Calu3 (cell line): ENCODE results near the gene TNKS2. TPM values are rescaled to one million over a fixed set of nuclear protein-coding genes. Genes with fewer than 3 reads are reported as not detected.
A peak's percentile ranks its signal among the peaks of the same experiment; 100 is the strongest.

ENCODE experiments used
- BruUV-seq: library from RNA; stranded (reverse); fragments of 400-500 nt; replicated peaks from 2 replicates; lab custom pipeline; 2021; lab: Mats Ljungman, UMichigan
- CTCF ChIA-PET: fragments of 300-600 bp; sonication (Branson Sonifier 250); formaldehyde crosslinking; loops from one replicate; lab custom pipeline; 2022; ENCODE audit warnings: antibody characterized with exemption; lab: Charles Lee
- DNase-seq: peaks from one replicate; pipeline ENCODE4 v3.0.0; 2022
- H3K27ac Mint-ChIP-seq: one replicate; pipeline ENCODE4 v1.8.0; 2022; ENCODE audit warnings: mixed read lengths; ENCODE audit not compliant: unreplicated experiment
- H3K27me3 Mint-ChIP-seq: one replicate; pipeline ENCODE4 v1.8.0; 2022; ENCODE audit warnings: mixed read lengths; ENCODE audit not compliant: unreplicated experiment
- H3K36me3 Mint-ChIP-seq: one replicate; pipeline ENCODE4 v1.8.0; 2022; ENCODE audit warnings: mild to moderate bottlenecking, moderate library complexity, mixed read lengths; ENCODE audit not compliant: insufficient read depth, unreplicated experiment
- H3K4me1 Mint-ChIP-seq: one replicate; pipeline ENCODE4 v1.8.0; 2022; ENCODE audit warnings: mild to moderate bottlenecking, low read depth, mixed read lengths; ENCODE audit not compliant: unreplicated experiment
- H3K4me3 Mint-ChIP-seq: one replicate; pipeline ENCODE4 v1.8.0; 2022; ENCODE audit warnings: mild to moderate bottlenecking, low read depth, moderate library complexity, mixed read lengths; ENCODE audit not compliant: unreplicated experiment
- H3K9me3 Mint-ChIP-seq: one replicate; pipeline ENCODE4 v1.8.0; 2022; ENCODE audit warnings: low read depth, mixed read lengths; ENCODE audit not compliant: unreplicated experiment
- CTCF ChIP-seq: fragments of 200-600 bp; IDR thresholded peaks from one replicate; pipeline ENCODE4 v1.8.0; 2022; ENCODE audit warnings: antibody characterized with exemption; ENCODE audit not compliant: unreplicated experiment
- intact Hi-C: fragments of 100-400 bp; cut with micrococcal nuclease; formaldehyde crosslinking; loops from one replicate; pipeline ENCODE4 v1.10.0; 2022; ENCODE audit not compliant: unreplicated experiment
- total RNA-seq: library from RNA; stranded (reverse); gene quantifications from 2 replicates; pipeline ENCODE4 v1.2.3, GENCODE V29; 2022

Gene TNKS2
- total RNA-seq, 1 experiment from 2014 or later: 24.6 TPM

- CTCF ChIA-PET: no interaction called here
- H3K4me1 Mint-ChIP-seq: no peaks in the 10 kb centered on the region
- no TSS peak for BruUV-seq
- DNase-seq: no peak
- no peak overlapping the region for H3K4me3 Mint-ChIP-seq
- H3K36me3 Mint-ChIP-seq: no peaks in the 10 kb centered on the region
- no peak for TF ChIP-seq CTCF
- no peaks in the 10 kb centered on the region for H3K27me3 Mint-ChIP-seq
- intact Hi-C loops: no loop called here
- H3K27ac Mint-ChIP-seq: no peak overlapping the region
- no peaks in the 10 kb centered on the region for H3K9me3 Mint-ChIP-seq
Measured at GRCh38 chr10:91788527-91788926, 9.7 kb upstream of the TNKS2 start.

- intact Hi-C loops: no loop called here
- TF ChIP-seq CTCF: no peak
- CTCF ChIA-PET: no interaction called here
- Mint-ChIP-seq H3K27me3 (no peaks in the 10 kb centered on the region), H3K9me3 (no peaks in the 10 kb centered on the region), H3K36me3 (peaks cover 40% of the 10 kb centered on the region), H3K27ac (peak overlapping the region; percentile 81), H3K4me1 (peaks cover 20% of the 10 kb centered on the region), H3K4me3 (peak overlapping the region; percentile 94)
- DNase-seq: peak; percentile 11
- BruUV-seq: no TSS peak
Measured at GRCh38 chr10:91796331-91797047, 1.7 kb upstream of the TNKS2 start.

GRCh38 chr10:91797048-91797690 lies 1.1 kb upstream of the TNKS2 start:
- Mint-ChIP-seq H3K27me3 (no peaks in the 10 kb centered on the region), H3K9me3 (no peaks in the 10 kb centered on the region), H3K27ac (peak overlapping the region; percentile 81), H3K36me3 (peaks cover 40% of the 10 kb centered on the region), H3K4me1 (peaks cover 20% of the 10 kb centered on the region), H3K4me3 (peak overlapping the region; percentile 94)
- intact Hi-C loops: no loop called here
- DNase-seq: peak; percentile 3
- CTCF ChIA-PET: interaction anchor here (1.4 kb wide), 1 partner anchor 15 kb away, joined by 4 read pairs; no protein-coding TSS in a partner anchor
- BruUV-seq: no TSS peak
- TF ChIP-seq CTCF: no peak

- Mint-ChIP-seq H3K27me3 (no peaks in the 10 kb centered on the region), H3K27ac (peak overlapping the region; percentile 97), H3K4me1 (peaks cover 20% of the 10 kb centered on the region), H3K4me3 (peak overlapping the region; percentile 94), H3K9me3 (no peaks in the 10 kb centered on the region), H3K36me3 (peaks cover 40% of the 10 kb centered on the region)
- TF ChIP-seq CTCF: no peak
- intact Hi-C loops: no loop called here
- DNase-seq: peak; percentile 20
- CTCF ChIA-PET: interaction anchor here (0.9 to 1.4 kb wide), 2 partner anchors 17 to 113 kb away, joined by 3 to 4 read pairs; no protein-coding TSS in a partner anchor
- BruUV-seq: no TSS peak
Measured at GRCh38 chr10:91798649-91799611, 704 bp downstream of the TNKS2 start.
